ENCODE data around the gene ASIC2.

ASIC2 gene

DNA sequence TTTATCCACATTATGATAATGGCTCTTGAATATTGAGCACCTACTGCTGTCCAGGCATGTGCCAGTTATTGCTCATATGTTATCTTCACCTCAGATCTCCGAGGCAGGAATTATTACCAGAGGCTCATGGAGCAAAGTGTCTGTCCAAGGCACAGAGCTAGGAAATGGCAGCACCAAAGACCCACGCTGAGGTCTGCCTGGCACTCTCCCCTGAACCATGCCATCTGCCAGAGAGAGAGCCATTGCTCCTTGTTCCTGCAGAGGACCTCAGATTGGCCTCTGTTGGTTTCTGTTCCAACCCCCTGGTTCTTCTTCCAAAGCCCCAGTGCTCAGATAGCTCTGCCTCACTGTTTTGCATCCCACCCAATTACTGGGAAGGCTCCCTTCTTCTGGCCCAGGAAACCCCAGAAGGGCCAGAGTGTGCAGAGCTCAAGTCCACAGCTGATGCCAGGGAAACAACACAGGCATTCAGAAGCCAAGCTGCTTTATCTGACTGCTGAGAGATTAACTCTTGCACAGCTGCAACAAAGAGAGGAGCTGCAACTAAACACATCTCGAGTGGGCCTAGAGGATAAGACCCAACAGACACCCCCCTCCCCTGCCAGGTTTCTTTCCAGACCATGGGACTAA lies 5.9 kb downstream of the ASIC2 start:
- no peak for DNase-seq (ENCODE audit: low read depth in 2 of 2)

DNA sequence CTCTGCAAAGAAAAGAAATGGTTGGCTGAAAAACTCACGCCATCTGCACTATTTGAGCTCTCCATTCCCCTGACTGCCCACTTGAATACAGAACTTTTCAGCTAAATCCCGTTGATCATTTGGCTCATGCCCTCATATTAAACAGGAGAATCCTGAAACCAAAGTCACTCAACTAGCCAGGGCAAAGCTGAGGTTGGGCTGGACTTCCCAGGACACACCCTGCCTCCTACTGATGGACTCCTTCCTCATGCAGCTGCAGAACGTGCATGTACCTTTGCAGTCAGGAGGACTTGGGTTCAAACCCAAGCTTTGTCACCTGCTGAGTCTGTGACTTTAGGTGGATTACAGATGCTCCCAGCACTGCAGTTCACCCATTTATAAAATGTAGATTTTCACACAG lies 7.7 kb downstream of the ASIC2 start:
- DNase-seq (ENCODE audit: low read depth in 2 of 2), result no peak

DNA sequence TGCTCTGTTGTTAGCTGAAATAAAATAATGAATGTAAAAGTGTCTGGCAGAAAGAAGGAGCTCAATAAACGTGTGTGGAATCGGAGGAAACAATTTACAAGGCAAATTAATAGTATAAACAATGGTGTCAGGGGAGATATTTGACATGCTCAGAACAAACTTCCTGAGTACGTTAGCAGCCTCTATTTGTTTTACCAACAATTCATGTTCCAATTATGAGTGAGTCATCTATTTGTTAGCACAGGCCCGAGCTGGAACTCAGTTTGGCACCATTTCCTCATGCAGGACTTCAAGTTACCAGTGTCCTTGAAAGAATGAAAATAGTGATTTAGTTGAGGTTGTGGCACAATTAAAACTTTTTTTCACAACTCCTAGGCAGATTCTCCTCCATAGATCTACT lies 9.1 kb downstream of the ASIC2 start:
- no peak for DNase-seq (ENCODE audit: low read depth in 2 of 2)

DNA sequence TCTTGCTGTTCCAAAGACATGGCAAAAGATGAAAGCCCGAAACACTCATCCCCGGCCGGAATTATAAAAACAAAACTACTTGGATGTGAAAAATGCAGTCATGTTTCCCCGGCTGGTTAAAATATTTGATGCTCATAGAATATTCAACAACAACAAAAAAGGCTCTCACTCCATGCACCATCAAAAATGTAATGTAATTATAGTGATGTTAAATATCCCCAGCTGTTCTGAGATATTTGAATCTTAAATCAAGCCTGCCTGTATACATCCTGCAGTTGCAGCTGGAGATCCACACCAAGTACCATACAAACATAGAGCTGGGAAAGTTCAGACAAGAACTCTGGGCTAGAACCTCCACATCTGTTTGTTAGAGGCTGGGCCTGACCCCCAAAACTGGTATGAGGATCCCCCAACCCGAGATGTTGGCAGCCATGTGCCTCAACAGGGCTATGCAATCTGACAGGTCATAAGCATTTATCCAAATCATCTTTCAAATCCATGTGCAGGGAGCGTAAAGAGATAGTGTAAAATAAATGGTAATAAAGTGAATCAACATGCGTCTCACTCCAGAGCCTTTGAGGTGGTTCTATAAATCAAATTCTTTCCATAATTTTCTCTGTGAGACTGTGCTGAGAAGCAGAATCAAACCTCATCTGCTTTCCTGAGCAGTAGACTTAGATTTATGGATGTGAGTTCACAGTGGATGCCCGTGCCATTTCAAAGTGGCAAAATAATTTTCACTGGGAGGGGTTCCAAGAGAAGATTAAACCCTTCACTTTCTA lies 12.7 kb downstream of the ASIC2 start:
- DNase-seq (ENCODE audit: low read depth in 2 of 2), result no peak

DNA sequence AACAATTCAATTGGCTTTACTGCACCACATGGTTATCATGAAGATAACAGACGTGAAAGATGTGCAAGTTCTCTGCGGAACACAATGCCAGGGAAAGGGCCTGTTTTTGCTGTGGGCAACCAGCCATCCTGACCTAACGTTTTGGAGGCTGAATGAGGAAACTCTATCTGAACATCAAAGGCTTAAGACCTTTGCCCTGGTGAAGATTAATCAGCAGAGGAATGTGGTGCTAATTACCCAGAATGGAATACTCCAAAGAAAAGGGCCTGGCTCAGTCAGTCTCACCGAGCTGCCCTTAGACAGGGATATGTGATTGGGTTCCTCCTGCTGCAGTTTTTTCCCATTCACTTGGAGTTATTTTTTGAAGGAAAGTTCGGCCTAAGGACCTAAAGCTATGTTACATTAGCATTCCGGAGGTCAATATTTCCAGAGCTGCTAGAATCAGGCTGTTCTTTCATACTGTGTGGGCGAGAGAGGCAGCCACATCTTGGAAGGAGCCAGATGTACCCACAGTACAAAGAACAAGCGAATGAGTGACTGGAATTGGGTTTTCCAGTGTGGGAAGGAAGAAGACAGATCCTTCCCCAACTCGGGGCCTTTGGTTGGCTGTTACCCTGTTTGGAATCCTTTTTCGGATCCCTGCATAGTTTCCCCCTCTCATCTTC lies 15.5 kb downstream of the ASIC2 start:
- no peak for DNase-seq (ENCODE audit: low read depth in 2 of 2)

DNA sequence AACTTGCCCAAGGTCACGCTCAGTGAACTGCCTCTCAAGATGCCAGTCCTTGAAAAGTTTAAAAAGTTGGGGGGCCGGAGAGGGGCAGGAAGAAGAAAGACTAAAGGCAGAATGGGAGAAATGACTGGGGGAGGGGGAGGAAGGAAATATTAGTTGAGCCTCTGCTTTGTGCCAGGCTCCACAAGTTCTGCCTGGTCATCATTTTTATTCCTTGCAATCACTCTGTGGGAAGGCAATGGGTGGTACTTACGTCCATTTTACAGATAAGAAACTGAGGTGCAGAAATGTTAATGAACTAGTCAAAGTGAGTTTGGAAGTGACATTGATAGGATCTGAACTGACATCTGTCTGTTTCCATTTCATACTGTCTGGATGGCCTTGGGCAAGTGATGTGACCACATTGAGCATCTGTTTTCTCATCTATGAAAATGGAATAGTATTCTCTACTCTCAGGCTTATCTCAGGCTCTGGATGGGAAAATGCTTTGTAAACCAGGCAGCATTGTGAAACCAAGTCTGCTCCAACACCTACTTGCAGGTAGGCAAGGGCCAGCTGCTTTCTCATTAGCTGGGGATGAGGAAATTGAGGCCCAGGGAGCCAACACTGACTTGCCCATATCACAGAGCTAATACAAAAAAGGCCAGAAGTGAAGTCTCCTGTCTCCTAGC lies 19.2 kb downstream of the ASIC2 start:
- no peak for DNase-seq (ENCODE audit: low read depth in 2 of 2)

DNA sequence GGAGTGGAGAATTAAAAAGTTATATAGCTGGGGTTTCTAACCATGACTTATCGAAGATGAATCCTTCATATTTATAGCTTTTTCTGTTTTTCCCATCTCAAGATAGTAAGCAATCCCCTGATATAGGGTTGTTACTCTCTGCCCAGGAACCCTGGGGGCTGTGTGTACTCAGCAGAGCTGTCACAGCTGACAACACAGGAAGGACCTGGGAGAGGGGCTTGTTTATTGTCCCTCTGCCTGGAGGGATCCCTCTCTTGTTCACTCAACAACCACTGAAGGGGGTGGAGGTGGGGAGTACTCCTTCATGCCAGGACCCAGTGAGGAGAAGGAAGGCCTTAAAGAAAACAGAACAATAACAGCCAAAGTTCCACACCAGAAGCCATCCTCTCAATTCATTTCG lies 19.8 kb downstream of the ASIC2 start:
- DNase-seq (ENCODE audit: low read depth in 2 of 2), result no peak

DNA sequence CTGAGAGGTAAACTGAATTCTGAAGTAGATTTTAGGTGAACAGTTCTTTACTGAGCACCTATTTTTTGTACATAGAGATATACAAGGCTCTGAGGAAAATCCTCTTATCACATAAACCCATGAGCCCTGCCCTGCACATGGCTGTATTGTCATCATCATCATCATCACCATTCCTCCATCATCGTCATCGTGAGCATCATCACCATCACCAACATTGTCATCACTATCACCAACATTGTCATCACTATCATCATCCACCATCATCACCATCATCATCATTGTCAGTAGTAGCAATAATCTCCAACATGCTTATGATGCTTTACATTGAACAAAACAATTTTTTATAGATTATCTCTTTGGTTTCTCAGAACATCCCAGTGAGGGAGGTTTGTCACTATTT lies 20.7 kb downstream of the ASIC2 start:
- DNase-seq (ENCODE audit: low read depth in 2 of 2), result no peak

DNA sequence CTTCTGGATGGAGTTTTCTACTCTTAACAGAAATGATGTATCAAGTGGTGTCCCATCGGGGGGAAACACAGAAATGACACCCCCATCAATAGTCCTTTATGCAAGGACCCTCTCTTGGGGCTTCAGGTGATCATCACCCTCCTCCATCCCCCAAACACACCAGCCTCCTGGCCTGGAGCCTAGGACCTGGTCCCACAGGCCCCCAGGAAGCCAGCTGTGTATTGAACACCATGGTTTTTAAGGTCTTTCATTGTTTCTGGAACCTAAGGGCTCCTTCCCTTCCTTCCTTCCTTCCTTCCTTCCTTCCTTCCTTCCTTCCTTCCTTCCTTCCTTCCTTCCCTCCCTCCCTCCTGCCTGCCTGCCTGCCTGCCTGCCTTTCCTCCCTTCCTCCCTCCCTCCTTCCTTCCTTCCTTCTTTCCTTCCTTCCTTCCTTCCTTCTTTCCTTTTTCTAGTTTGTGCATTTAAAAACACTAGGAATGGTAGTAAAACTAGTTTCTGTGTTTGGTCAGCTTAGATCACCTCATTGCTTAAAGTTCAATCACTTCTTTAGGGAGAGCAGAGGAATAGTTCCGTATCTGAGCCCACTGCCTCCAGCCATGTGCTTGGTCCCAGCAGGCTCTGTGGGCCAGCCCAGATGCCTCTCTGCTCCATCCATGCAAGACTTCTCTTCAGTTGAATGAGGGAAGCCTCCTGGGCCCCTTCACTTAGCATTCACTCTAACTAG lies 23.6 kb downstream of the ASIC2 start:
- no peak for DNase-seq (ENCODE audit: low read depth in 2 of 2)

DNA sequence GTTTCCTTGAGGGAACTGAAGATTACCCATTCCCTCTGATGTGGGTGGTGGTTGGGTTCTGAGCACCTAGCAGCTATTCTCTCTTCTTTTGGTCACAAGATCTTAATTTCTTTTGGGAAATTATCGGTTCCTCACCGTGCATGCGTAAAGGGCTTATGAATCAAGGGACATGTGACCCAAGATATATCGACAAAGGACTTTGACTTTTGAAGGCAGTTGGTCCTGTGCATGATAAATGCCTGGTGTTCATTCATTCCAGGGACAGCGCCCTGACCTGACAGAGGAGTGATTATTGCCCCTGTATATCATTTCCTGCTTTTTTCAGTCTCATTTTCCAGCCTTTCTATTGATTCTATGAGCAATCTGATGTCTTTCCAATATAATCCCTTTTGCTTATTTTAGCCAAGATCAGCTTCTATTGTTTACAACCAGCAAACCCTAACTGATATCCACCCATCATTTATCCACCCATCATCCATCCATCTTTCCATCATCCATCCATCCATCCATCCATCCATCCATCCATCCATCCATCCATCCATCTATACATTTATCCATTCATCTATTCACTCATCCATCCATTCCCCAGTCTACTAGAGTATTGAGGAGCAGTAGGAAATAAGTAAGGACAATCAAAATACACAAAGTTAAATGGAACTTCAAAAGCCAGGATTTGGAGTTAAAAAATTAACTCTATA lies 25.1 kb downstream of the ASIC2 start:
- no peak for DNase-seq (ENCODE audit: low read depth in 2 of 2)

DNA sequence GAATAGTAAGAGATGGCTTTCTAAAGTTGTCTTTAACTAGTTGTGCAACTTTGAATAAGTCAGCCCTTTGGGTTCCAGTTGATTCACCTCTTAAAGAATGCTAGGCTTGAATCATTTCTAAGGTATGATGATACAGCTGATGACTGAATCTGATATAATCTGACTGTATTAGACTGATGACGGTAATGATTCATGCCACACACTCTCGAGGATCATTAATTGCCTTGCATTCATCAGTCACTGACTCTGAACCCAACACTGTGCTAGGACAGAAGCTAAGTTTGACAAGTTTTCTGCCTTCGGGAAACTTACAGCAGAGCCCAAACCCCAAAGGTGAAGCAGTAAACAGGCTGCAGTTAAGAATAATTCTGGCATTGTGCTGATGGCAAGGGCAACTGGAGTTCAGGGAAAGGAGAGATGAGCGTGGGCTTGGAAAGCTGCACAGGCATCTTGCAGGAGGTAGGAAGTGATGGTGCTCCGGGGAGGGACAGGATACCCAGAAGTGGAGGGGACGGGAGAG lies 25.8 kb downstream of the ASIC2 start:
- DNase-seq (ENCODE audit: low read depth in 2 of 2), result no peak

DNA sequence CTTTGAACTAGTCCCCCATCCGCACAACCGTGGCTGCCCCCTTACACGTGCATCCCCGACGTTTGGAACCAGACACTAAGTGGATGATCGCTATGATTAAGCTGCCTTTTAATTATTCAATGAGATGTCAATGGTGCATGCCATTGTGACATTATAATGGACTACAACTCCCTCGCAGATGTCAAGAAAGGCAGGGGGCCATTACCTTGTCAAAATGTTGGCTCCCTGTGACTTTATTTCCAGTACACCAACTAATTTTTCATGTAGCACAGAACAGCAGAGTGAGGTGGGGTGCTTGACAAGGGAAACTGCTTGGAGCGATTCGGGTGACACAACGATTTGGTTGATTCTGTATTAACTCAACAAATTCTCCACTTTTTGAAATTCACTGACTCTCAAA lies 26.5 kb downstream of the ASIC2 start:
- DNase-seq (ENCODE audit: low read depth in 2 of 2), result no peak

DNA sequence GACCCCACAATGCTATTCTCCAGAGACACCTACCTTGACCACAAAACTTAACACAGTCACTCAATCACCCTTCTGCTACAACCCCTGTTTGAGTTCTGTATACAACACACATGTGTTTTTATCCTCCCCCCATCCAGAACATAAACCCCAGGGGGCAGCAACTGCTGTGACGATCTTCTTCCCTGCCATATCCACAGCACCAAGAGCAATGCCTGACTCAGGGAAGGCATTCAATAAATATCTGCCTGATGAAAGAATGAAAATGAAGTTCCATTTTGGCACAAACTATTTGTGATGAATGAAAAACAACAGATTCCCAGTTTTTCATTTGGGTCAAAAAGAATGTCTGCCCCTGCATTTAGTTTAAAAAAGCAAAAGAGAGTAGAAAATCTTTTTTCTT lies 27.0 kb downstream of the ASIC2 start:
- no peak for DNase-seq (ENCODE audit: low read depth in 2 of 2)

DNA sequence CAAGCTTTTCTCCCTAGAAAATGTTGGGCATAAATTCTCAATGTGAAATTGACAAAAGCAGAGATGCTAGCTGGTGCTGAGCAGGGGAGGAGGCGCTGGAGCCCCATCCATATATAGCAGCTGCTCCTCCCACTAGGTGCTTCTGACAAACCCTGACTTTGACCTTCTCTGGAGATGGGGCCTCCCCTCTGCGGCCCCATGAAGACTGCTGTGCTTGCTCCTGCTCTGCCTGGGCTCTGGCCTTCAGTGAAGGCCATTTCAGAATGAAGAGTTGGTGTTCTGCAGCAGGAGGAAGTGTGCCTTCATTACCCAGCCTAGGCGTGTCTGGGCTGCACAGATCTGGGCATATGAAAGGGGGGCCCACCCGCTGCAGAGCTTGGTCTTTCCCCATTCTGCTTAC lies 29.7 kb downstream of the ASIC2 start:
- no peak for DNase-seq (ENCODE audit: low read depth in 2 of 2)

DNA sequence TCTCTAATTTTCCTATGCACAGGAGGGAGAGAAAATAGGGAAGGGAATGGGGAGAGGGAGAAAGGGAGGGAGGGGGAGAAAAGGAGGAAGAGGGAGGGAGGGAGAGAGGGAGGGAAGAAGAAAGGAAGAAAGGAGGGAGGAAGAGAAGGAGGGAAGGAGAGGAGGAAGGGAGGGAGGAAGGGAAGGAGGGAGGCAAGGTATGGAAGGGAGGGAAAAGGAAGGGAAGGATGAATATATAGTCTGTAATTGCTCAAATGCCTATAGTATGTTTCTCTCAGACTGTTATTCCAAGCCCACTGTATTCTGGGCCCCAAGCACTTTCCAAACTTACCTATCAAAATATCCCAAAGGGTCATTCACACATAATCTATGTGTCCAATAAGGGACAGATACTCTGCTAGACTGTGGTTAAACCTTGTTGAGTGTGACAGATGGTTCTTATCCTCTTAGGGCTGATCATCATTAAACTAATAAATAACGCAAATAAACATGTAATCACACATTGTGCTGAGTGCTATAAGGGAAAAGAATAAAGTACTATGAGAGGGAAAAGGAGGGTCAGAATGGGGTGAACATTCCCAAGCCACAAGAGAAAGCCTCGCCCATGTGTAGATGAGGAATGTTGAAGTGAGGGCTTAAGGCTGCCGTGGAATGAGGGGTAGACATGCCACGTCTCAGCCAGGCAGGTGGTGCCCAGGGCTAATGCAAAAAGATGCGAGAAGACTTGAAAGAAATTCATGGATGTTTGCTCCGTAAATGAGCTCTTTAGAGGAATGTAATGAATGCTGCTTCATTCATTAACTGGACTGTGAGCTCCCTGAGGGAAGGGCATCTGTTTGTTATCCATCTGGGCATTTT lies 30.6 kb downstream of the ASIC2 start:
- DNase-seq (ENCODE audit: low read depth in 2 of 2), result no peak

DNA sequence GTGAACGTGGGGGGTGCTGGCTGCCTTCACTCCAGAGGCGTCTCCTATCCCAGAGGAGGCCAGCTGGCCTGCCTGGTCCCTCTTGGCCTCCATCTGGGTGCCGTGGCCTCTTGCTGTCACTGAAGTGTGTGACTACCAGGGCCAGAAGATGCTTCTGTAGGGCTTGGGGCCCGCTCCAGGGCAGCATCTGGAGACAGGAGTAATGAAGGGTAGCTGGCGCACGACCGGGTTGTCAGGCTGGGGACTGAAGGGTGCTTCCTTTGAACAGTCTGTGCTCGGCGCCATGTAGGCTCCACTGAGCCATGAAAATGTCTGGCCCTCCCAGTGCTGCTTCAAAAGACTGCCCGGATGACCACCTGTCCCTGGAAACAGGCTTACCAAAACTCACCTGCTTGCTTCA lies 31.3 kb downstream of the ASIC2 start:
- DNase-seq (ENCODE audit: low read depth in 2 of 2), result no peak

DNA sequence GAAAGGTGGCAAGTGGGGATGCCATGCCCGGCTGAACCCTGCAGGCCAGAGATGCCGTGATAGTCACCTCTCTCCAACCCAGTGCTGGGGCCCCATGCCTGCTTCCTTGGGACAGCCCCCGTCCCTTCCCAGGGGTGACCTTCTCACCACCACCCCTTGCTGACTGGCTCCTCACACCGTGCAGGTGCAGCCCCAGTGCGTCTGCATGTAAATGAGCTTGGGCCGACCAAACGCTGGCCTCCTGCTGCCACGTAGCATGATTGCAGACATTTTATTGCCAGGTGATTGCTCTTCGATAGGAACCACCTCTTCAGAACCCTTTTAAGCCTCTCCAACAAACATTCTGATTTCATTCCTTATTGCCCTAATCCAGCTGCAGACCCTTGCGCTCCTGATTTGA lies 32.5 kb downstream of the ASIC2 start:
- DNase-seq (ENCODE audit: low read depth in 2 of 2), result no peak

DNA sequence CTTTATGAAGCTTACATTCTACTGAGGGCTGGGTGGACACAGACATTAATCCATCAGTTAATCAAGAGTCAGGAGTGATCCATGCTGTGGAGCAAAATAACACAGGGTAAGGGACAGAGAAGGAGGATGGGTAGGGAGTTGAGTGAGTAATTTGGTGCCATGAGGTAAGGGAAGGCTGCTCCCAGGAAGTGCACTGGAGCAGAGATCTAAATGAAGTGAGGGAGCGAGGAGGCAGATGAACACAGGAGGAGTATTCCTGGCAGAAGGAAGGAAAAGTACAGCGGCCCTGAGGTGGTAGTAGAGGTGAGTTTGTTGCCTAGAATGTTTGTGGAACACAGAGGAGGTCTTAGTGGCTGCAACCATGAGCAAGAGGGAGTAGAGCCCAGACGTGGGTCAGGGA lies 34.8 kb downstream of the ASIC2 start:
- DNase-seq (ENCODE audit: low read depth in 2 of 2), result no peak

DNA sequence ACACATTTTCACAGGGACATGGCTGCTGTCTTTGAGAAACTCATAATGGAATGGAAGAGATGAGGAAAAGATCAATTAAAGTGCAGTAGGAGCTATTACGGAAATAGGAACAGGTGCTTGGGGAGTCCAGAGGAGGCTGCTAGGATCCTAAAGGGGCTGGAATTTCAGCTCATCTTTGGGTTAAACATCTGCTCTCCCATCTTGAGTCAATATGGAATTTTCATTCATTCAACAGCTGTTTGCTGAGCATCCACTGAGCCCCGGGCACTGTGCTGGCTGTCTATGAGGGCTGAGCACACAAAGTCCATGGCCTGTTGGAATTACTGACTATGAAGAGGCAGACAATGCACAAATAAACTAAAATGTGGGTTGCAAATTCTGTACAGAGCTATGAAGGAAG lies 47.9 kb downstream of the ASIC2 start:
- no peak for DNase-seq (ENCODE audit: low read depth in 2 of 2)

DNA sequence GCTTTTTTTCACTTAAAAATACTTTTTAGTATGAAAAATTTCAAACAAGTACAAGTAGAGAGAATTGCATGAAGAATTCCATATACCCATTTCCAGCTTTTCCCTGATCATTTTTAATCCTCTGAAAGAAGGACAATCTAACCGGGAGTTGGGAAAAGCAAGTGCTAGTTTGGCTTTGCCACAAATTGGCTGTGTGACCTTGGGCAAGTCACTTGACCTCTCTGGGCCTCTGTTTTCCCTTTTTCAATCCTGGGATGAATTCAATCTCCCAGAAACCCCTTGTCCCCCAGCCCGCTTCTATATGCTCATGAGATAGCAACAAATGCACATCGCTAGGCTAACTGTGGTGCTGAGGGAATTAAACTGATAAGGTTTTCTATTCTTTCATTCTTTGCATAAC lies 49.4 kb downstream of the ASIC2 start:
- DNase-seq (ENCODE audit: low read depth in 2 of 2), result no peak

Measured in stimulated activated CD8-positive, alpha-beta memory T cell treated with anti-CD3 and anti-CD28 coated beads, Interleukin-2, amount 100 ng/mL, for 1 hour (primary cell).